Endothelial cell (in vitro differentiated cells): Measurements from ENCODE around the gene CPT1C. TPM values are rescaled to one million over a fixed set of nuclear protein-coding genes. Genes with fewer than 3 reads are reported as not detected.

Experiments
- DNase-seq: peaks from one replicate; pipeline ENCODE4 v3.0.0; 2021; ENCODE audit warnings: low spot score
- H3K27ac Mint-ChIP-seq: one replicate; pipeline ENCODE4 v1.8.0; 2021; ENCODE audit warnings: mixed read lengths, inconsistent platforms; ENCODE audit not compliant: unreplicated experiment
- H3K27me3 Mint-ChIP-seq: one replicate; pipeline ENCODE4 v1.8.0; 2021; ENCODE audit warnings: mild to moderate bottlenecking, moderate library complexity, mixed read lengths, inconsistent platforms; ENCODE audit not compliant: unreplicated experiment
- H3K36me3 Mint-ChIP-seq: one replicate; pipeline ENCODE4 v1.8.0; 2021; ENCODE audit warnings: mild to moderate bottlenecking, low read depth, mixed read lengths, inconsistent platforms; ENCODE audit not compliant: unreplicated experiment
- H3K4me1 Mint-ChIP-seq: one replicate; pipeline ENCODE4 v1.8.0; 2021; ENCODE audit warnings: mild to moderate bottlenecking, mixed read lengths, inconsistent platforms; ENCODE audit not compliant: unreplicated experiment
- H3K4me3 Mint-ChIP-seq: one replicate; pipeline ENCODE4 v1.8.0; 2021; ENCODE audit warnings: mild to moderate bottlenecking, mixed read lengths, inconsistent platforms; ENCODE audit not compliant: unreplicated experiment
- H3K9me3 Mint-ChIP-seq: one replicate; pipeline ENCODE4 v1.8.0; 2021; ENCODE audit warnings: mixed read lengths, inconsistent platforms; ENCODE audit not compliant: unreplicated experiment
- CTCF ChIP-seq: fragments of 200-600 bp; sonication (generic); IDR thresholded peaks from one replicate; pipeline ENCODE4 v1.5.0; 2021; ENCODE audit warnings: antibody characterized with exemption; ENCODE audit not compliant: unreplicated experiment
- total RNA-seq: library from RNA; stranded (reverse); fragmentation: NEBNext Ultra II Directional; extraction: Animal tissue kit (Norgen Biotek cat#: 25700); gene quantifications from one replicate; pipeline ENCODE4 v1.2.1, GENCODE V29; 2021; ENCODE audit not compliant: unreplicated experiment

CPT1C gene
- total RNA-seq, 1 donor from 2014 or later, result 94.1 TPM

- Mint-ChIP-seq H3K4me1 (no peaks in the 10 kb centered on the region), H3K9me3 (no peaks in the 10 kb centered on the region), H3K36me3 (peaks cover 8% of the 10 kb centered on the region), H3K27me3 (peaks cover 4% of the 10 kb centered on the region), H3K27ac (no peak overlapping the region), H3K4me3 (no peak overlapping the region)
- no peak for DNase-seq
- TF ChIP-seq CTCF, result no peak
Measured at GRCh38 chr19:49727217-49728030, 36.5 kb downstream of the CPT1C start.

- no peak overlapping the region for H3K4me3 Mint-ChIP-seq
- H3K27me3 Mint-ChIP-seq, result no peaks in the 10 kb centered on the region
- TF ChIP-seq CTCF, result no peak
- H3K36me3 Mint-ChIP-seq, result peaks cover 8% of the 10 kb centered on the region
- DNase-seq, result no peak
- H3K27ac Mint-ChIP-seq, result no peak overlapping the region
- H3K4me1 Mint-ChIP-seq, result no peaks in the 10 kb centered on the region
- no peaks in the 10 kb centered on the region for H3K9me3 Mint-ChIP-seq
Measured at GRCh38 chr19:49730166-49730565, 39.2 kb downstream of the CPT1C start.

- Mint-ChIP-seq H3K36me3 (peaks cover 5% of the 10 kb centered on the region), H3K4me3 (no peak overlapping the region), H3K9me3 (no peaks in the 10 kb centered on the region), H3K4me1 (no peaks in the 10 kb centered on the region), H3K27me3 (peaks cover 5% of the 10 kb centered on the region), H3K27ac (no peak overlapping the region)
- no peak for TF ChIP-seq CTCF
- no peak for DNase-seq
Measured at GRCh38 chr19:49738268-49738667, 47.4 kb downstream of the CPT1C start.

DNA sequence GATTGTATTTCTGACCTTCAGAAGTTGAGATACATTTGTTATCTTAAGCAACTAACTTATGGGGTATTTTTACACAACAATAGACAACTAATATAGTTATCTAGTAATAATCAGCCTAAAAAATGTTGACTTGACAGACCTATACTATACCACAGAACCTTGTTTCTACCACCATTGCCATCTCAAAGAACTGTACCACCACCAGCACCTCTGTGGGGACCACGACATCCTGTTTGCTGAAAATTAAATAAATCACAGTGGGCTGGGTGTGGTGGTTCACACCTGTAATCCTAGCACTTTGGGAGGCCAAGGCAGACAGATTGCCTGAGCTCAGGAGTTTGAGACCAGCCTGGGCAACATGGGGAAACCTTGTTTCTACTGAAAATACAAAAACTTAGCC lies 48.2 kb downstream of the CPT1C start:
- Mint-ChIP-seq H3K4me1 (no peaks in the 10 kb centered on the region), H3K27ac (no peak overlapping the region), H3K27me3 (peaks cover 5% of the 10 kb centered on the region), H3K4me3 (no peak overlapping the region), H3K36me3 (peaks cover 5% of the 10 kb centered on the region), H3K9me3 (no peaks in the 10 kb centered on the region)
- no peak for TF ChIP-seq CTCF
- no peak for DNase-seq

- no peak for DNase-seq
- H3K4me1 Mint-ChIP-seq, result no peaks in the 10 kb centered on the region
- no peak for TF ChIP-seq CTCF
- no peaks in the 10 kb centered on the region for H3K9me3 Mint-ChIP-seq
- peaks cover 5% of the 10 kb centered on the region for H3K27me3 Mint-ChIP-seq
- H3K27ac Mint-ChIP-seq, result no peak overlapping the region
- H3K36me3 Mint-ChIP-seq, result peaks cover 5% of the 10 kb centered on the region
- no peak overlapping the region for H3K4me3 Mint-ChIP-seq
Measured at GRCh38 chr19:49739933-49740332, 49.0 kb downstream of the CPT1C start.
